ENCODE results near the gene FAH. TPM values are rescaled to one million over a fixed set of nuclear protein-coding genes. Genes with fewer than 3 reads are reported as not detected.
A peak's percentile ranks its signal among the peaks of the same experiment; 100 is the strongest.

Gene FAH
- total RNA-seq, 1 experiment from 2014 or later: 38.0 TPM

- TF ChIP-seq SIN3A (IDR thresholded peaks at IDR 0.05; ENCODE audit: borderline replicate concordance, insufficient read depth, low read depth, low read length): no peak
- no peak for TF ChIP-seq POLR2AphosphoS5 (IDR thresholded peaks at IDR 0.05; ENCODE audit: low read depth, low read length)
- TF ChIP-seq TCF7L2 (IDR thresholded peaks at IDR 0.05; ENCODE audit: low read depth, low read length): no peak
- TF ChIP-seq CTCF (IDR thresholded peaks at IDR 0.05): peak; percentile 75
- no peak for TF ChIP-seq REST (IDR thresholded peaks at IDR 0.05; ENCODE audit: insufficient read depth in 1 of 2, low read depth in 2 of 2, low read length in 1 of 2)
- BruUV-seq (replicated peaks): no TSS peak
- ATAC-seq (peak; percentile 81), DNase-seq (ENCODE audit: low read depth, low spot score) (no peak)
- in situ Hi-C loops (cut with HindIII; ENCODE audit: low pct_unique_long_range_greater_than_20kb, low sequenced_read_pairs): no loop called here
- intact Hi-C loops (cut with micrococcal nuclease; ENCODE audit: unreplicated experiment): no loop called here
- POLR2A ChIA-PET: interaction anchor here (0.7 kb wide), 1 partner anchor 10 kb away, joined by 4 read pairs; no protein-coding TSS in a partner anchor
- Histone ChIP-seq H3K27me3 (ENCODE audit: control insufficient read depth, insufficient read depth, low read length) (no peaks in the 10 kb centered on the region), H3K27ac (ENCODE audit: low read length) (no peak overlapping the region), H3K4me3 (ENCODE audit: low read depth in 2 of 2, low read length in 2 of 2) (no peak overlapping the region), H3K36me3 (ENCODE audit: control insufficient read depth, insufficient read depth, low read length) (no peaks in the 10 kb centered on the region), H3K9me3 (ENCODE audit: control insufficient read depth, insufficient read depth, low read depth, low read length) (no peaks in the 10 kb centered on the region), H3K4me1 (ENCODE audit: control insufficient read depth, insufficient read depth, low read length) (no peaks in the 10 kb centered on the region)
- CTCF ChIA-PET: no interaction called here
Observed at GRCh38 chr15:80234883-80235282, 82.1 kb downstream of the FAH start.

Other genes with a start within 250 kb of the FAH start
- 4.7 TPM for gene BCL2A1, start 181.8 kb upstream of the FAH start, total RNA-seq (2021; ENCODE audit: unreplicated experiment)
- 73.0 TPM for gene ZFAND6, start 93.3 kb upstream of the FAH start, total RNA-seq (2021; ENCODE audit: unreplicated experiment)
- gene CTXND1, start 99.2 kb downstream of the FAH start, total RNA-seq (2021; ENCODE audit: unreplicated experiment): not detected